H7 (cell line): Measurements from ENCODE around the gene PKN1. TPM values are rescaled to one million over a fixed set of nuclear protein-coding genes. Genes with fewer than 3 reads are reported as not detected.
"Not testable (repeated sequence)": the region's sequence is repeated elsewhere in the genome, so short reads cannot be mapped to it uniquely, and the experiment has no call there.

ENCODE experiments used
- DNase-seq: peaks from one replicate; pipeline ENCODE4 v3.0.0; 2012
- H3K27me3 ChIP-seq: 2 replicates; pipeline ENCODE4 v1.6.0; 2011; ENCODE audit warnings: mild to moderate bottlenecking, low read length; ENCODE audit not compliant: control insufficient read depth, insufficient read depth
- H3K36me3 ChIP-seq: replicated peaks from 2 replicates; pipeline ENCODE4 v1.5.1; 2011; ENCODE audit warnings: low read length; ENCODE audit not compliant: control insufficient read depth, insufficient read depth
- H3K4me3 ChIP-seq: 2 replicates; pipeline ENCODE4 v1.5.1; 2011; ENCODE audit warnings: low read depth, mild to moderate bottlenecking, control low read depth, low read length, moderate library complexity; ENCODE audit not compliant: insufficient read depth
- total RNA-seq: library from RNA; depleted of rRNA; stranded (reverse); fragments of >200 nt; shearing (Covaris generic); gene quantifications from 2 replicates; pipeline ENCODE4 v1.2.3, GENCODE V29; 2014

PKN1 gene
- total RNA-seq, 1 experiment from 2014 or later, result 108 TPM

DNA sequence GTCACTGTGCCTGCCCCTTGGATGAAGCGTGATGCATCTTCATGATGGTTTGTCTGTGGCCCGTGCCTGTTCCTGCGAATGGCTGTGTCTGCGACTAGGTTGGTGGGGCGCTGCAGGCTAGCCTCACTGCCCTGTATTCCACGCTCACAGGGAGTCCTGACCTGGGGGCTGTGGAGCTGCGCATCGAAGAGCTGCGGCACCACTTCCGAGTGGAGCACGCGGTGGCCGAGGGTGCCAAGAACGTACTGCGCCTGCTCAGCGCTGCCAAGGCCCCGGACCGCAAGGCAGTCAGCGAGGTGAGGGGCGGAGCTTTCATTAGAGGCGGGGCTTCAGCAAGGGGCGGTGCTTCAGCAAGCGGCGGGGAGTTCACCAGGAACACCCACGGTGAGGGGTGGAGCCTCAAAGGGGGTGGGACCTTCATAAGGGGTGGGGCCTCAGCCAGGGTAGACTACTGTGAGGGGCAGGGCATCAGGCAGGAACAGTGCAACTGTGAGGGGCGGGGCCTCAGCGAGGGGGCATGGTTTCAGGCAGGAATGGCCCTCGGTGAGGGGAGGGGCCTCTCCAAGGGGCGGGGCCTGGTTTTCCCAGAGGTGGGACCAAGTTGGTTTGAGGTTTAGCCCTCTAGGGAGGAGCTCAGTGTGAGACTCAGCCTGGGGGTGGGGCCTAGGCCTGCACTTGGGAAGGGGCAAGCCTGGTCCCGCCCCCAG lies 17.2 kb downstream of the PKN1 start:
- peak; percentile 99 for DNase-seq
- no peak overlapping the region for H3K4me3 ChIP-seq
- H3K36me3 ChIP-seq, result peaks cover 18% of the 10 kb centered on the region
- H3K27me3 ChIP-seq, result no peaks in the 10 kb centered on the region

DNA sequence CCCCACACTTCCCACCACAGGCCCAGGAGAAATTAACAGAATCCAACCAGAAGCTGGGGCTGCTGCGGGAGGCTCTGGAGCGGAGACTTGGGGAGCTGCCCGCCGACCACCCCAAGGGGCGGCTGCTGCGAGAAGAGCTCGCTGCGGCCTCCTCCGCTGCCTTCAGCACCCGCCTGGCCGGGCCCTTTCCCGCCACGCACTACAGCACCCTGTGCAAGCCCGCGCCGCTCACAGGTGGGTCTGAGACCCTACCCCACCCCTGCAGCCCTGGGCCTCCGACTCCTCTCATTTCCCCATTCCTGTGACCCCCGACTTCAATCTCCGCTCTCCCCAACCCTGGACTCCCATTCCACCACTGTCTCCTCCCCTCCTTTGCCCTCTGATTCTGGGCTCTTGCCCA lies 17.8 kb downstream of the PKN1 start:
- peaks cover 18% of the 10 kb centered on the region for H3K36me3 ChIP-seq
- H3K27me3 ChIP-seq, result no peaks in the 10 kb centered on the region
- DNase-seq, result no peak
- H3K4me3 ChIP-seq, result no peak overlapping the region

DNA sequence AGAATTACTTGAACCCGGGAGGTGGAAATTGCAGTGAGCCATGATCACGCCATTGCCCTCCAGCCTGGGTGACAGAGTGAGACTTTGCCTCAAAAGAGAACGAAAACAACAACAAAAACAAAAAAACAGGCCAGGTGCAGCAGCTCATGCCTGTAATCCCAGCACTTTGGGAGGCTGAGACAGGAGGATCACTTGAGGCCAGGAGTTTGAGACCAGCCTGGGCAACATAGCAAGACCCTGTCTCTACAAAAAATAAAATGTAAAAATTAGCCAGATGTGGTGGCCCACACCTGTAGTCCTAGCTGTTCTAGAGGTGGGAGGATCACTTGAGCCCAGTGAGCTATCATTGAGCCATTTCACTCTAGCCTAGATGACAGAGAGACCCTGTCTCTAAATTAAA lies 19.2 kb downstream of the PKN1 start:
- peaks cover 10% of the 10 kb centered on the region for H3K36me3 ChIP-seq
- H3K4me3 ChIP-seq, H3K27me3 ChIP-seq, DNase-seq: not testable (repeated sequence)

DNA sequence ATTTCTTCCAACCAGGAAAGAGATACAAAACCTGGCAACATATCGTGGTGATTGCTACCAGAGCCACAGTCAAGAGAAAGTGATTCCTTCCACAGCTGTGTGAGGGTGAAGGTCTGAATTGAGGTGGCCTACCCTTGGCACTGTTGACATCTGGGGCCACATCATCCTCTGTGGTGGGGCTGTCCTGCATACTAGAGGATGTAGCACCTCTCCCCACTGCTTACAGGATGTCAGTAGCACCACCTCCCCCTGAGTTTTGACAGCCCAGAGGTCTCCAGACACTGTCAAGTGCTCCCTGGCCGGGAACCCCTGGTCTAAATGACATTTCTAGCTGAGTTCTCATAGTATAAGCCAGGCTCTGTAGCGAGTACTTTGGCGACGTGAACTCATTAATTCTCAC lies 26.6 kb downstream of the PKN1 start:
- Histone ChIP-seq H3K36me3 (peaks cover 9% of the 10 kb centered on the region), H3K4me3 (no peak overlapping the region), H3K27me3 (no peaks in the 10 kb centered on the region)
- no peak for DNase-seq

DNA sequence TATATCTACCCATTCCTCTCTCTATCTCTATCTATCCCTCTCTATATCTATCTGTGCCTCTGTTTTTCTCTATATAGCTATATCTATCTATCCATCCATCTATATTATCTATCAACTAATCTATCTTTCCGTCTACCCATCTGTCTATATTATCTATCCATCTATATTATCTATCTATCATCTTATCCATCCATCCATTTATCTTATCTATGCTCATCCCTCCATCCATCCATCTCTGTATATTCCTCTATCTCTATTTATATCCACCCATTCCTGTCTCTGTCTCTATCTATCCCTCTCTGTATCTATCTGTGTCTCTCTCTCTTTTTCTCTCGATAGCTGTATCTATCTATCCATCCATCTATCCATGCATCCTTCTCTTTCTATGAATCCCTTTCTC lies 27.8 kb downstream of the PKN1 start:
- H3K4me3 ChIP-seq, result no peak overlapping the region
- H3K27me3 ChIP-seq, result no peaks in the 10 kb centered on the region
- DNase-seq, result no peak
- peaks cover 10% of the 10 kb centered on the region for H3K36me3 ChIP-seq

DNA sequence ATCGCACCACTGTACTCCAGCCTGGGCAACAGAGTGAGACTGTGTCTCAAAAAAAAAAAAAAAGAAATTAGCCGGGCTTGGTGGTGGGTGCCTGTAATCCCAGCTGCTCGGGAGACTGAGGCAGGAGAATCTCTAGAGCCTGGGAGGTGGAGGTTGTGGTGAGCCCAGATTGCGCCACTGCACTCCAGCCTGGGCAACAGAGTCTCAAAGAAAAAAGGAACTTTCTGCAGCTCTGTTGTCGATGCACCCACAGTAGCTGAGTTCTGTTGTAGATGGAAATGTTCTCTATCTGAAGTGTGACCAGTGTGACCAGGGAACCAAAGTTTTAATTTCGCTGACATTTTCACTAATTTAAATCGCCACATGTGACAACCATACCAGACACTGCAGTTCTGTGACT lies 29.3 kb downstream of the PKN1 start:
- not testable (repeated sequence) for H3K36me3 ChIP-seq

DNA sequence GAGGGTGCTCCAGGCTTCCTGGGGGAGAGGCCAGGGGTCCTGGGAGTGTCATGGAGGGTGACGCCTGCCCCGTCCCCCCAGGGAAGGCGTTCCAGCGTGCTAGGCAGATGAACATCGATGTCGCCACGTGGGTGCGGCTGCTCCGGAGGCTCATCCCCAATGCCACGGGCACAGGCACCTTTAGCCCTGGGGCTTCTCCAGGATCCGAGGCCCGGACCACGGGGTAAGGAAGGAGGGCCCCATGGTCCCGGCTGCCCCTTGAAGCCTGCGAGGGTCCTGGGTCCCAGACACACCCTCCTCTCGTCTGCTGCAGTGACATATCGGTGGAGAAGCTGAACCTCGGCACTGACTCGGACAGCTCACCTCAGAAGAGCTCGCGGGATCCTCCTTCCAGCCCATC lies 30.6 kb downstream of the PKN1 start:
- no peak for DNase-seq
- Histone ChIP-seq H3K27me3 (no peaks in the 10 kb centered on the region), H3K4me3 (no peak overlapping the region), H3K36me3 (peaks cover 10% of the 10 kb centered on the region)

More for the DNA sequence above, 29.3 kb downstream of the PKN1 start:
- not testable (repeated sequence) for DNase-seq, H3K4me3 ChIP-seq, H3K27me3 ChIP-seq

DNA sequence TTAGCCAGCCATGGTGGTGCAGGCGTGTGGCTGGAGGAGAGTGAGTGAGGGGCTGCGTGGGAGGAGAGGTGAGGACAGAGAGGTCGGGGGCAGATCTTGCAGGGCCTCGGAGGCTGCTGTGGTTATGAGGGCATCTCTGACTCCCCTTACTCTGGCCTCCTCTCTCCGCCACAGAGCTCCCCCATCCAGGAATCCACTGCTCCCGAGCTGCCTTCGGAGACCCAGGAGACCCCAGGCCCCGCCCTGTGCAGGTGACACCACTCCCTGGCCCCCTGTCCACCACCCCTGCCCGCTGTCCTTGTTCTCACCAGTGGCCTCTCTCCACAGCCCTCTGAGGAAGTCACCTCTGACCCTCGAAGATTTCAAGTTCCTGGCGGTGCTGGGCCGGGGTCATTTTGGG lies 34.3 kb downstream of the PKN1 start:
- peaks cover 8% of the 10 kb centered on the region for H3K36me3 ChIP-seq
- H3K4me3 ChIP-seq, result no peak overlapping the region
- H3K27me3 ChIP-seq, result no peaks in the 10 kb centered on the region
- DNase-seq, result no peak

DNA sequence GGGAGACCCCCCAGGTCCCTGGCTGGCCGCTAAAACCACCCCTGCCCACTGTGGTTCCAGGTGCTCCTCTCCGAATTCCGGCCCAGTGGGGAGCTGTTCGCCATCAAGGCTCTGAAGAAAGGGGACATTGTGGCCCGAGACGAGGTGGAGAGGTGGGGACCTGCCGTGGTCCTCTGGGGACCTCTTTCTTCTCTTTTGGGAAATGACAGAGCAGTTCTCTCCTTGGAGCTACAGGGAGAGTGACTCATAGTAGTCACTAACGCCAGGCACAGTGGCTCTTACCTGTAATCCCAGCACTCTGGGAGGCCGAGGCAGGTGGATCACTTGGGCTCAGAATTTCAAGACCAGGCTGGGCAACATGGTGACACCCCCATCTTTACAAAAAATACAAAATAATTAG lies 34.7 kb downstream of the PKN1 start:
- no peaks in the 10 kb centered on the region for H3K27me3 ChIP-seq
- no peak overlapping the region for H3K4me3 ChIP-seq
- peak; percentile 70 for DNase-seq
- peaks cover 8% of the 10 kb centered on the region for H3K36me3 ChIP-seq

DNA sequence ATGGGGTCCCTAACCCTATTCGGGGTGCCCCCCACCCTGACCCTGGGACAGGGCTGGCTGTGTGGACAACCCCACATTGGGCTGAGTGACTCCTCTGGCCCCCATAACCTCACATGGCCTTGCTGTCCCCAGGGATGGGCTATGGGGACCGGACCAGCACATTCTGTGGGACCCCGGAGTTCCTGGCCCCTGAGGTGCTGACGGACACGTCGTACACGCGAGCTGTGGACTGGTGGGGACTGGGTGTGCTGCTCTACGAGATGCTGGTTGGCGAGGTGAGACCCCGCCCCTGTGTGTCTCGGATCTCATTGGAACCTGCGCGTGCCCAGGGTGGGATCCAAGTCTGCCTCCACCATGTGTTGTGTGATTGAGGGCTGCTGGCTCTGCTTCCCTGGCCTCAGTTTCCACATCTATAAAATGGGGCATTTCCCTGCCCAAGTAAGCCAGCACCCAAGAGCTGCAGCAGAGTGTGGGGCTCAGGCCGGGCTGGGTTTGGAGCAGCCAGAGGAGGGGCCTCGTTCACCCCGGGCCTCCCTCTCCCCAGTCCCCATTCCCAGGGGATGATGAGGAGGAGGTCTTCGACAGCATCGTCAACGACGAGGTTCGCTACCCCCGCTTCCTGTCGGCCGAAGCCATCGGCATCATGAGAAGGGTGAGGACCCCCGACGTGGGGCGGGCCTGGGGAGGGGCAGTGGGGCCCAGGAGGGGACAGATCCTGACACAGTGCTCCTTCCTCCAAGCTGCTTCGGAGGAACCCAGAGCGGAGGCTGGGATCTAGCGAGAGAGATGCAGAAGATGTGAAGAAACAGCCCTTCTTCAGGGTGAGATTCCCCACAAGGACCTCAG lies 37.1 kb downstream of the PKN1 start:
- Histone ChIP-seq H3K4me3 (no peak overlapping the region), H3K27me3 (no peaks in the 10 kb centered on the region), H3K36me3 (peaks cover 3% of the 10 kb centered on the region)
- peak; percentile 59 for DNase-seq

DNA sequence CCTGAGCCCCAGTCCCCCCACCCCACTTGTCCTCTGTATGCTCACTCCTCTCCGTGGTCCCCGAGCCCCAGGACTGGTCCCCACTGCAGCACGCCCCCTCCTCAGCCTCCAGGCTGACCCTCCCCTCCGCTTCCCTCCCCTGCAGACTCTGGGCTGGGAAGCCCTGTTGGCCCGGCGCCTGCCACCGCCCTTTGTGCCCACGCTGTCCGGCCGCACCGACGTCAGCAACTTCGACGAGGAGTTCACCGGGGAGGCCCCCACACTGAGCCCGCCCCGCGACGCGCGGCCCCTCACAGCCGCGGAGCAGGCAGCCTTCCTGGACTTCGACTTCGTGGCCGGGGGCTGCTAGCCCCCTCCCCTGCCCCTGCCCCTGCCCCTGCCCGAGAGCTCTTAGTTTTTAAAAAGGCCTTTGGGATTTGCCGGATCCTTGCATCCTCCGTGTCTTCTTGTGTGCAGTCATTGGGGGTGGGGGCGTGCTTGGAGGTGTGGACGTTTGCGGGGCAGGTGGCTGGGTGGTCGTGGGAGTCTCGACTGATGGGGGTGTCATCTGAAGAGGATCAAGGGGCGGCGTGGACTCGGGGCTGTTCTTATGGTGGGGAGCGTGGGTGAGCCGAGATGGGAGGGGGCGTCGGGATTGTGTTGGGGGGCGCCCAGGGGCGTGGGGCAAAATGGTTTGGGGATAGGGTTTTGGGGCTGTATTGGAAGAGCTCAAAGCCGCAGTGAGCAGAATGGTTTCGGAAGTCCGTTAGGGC lies 38.5 kb downstream of the PKN1 start:
- peaks cover 3% of the 10 kb centered on the region for H3K36me3 ChIP-seq
- H3K27me3 ChIP-seq, result no peaks in the 10 kb centered on the region
- peak; percentile 78 for DNase-seq
- H3K4me3 ChIP-seq, result peak overlapping the region; percentile 50; the same call in 1 of the 2 replicates

DNA sequence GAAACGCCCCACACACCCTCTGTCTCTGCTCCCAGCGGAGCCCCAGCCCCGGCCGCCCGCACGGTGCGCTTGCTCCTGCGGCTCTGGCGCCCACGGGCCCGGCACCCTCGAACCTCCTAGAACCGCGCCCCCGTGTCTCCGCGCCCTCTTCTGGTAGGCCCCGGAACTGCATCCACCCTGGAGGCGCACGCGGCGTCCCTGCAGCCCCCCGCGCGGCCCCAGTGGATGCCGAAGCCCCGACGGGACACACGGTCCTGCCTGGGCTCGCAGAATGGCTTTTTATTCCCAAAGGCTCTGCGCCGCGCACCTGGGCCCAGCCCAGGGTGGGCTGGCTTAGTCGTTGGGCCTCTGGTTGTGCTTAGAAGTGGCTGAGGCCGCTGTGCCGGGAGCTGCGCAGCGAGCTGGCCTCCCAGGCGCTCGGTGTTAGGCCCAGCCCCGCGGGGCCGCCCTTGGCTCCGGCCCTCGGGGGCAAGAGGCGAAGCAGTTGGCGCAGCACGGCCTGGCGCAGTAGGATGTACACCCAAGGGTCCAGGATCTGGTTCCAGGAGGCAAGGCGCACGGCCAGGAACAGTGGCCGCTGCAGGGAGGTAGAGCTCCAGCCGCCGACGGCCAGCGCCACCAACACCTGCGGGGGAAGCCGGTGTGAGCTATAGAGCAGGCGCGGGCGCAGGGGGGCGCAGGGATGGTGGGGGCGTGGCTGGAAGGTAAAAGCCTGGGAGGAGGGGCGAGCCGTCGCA lies 39.3 kb downstream of the PKN1 start:
- H3K27me3 ChIP-seq, result no peaks in the 10 kb centered on the region
- peaks cover 3% of the 10 kb centered on the region for H3K36me3 ChIP-seq
- peak; percentile 98 for DNase-seq
- peak overlapping the region; percentile 50 for H3K4me3 ChIP-seq

DNA sequence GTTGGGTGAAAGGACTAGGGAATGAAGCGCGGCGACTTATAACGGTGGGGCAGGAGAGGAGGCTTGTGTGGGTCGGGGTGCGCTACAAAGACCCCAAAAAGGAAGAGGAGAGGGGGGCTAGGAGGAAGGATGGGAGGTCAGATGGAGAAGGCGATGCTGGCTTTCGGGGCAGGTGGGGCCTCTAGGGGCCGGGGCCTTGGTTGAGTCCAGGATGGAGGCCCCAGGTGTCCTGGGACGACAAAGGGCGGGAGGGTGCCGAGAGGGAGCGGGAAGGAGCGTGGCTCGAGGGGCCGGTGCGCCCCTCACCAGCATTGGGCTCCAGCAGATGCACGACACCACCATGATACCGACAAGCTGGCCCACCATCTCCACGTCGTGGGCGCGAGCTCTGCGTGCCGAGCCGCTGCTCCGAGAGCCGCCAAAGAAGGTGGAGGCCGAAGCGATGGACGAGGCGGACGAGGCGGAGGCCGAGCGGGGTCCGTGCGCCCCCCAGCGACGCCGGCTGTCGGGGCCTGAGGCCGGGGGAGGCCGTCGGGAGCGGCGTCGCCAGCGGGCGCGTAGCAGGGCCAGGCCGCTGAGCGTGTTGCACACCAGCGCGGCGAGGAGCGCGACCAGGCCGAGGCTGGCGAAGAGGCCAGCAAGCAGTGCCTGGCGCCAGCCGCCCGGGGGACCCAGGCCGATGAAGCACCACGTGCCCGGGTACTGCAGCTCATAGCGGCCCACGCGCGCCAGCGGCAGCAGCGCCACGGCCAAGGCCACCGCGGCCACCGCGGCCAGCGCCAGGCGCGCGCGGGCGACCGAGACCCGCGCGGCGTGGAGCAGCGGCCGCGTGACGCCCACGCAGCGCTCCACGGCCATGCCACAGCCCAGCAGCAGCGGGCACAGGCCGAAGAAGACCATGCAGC lies 40.2 kb downstream of the PKN1 start:
- Histone ChIP-seq H3K27me3 (no peaks in the 10 kb centered on the region), H3K36me3 (peaks cover 1% of the 10 kb centered on the region), H3K4me3 (peak overlapping the region; percentile 11; the same call in 1 of the 2 replicates)
- DNase-seq, result peak; percentile 78
